T-helper 2 cell treated with Interferon-gamma antibody and Interleukin-4, amounts not matched to agents 5 μg/mL and 100 μg/mL, for 36 hours (primary cell): ENCODE data around the gene LASP1NB.
"Not testable (repeated sequence)": the region's sequence is repeated elsewhere in the genome, so short reads cannot be mapped to it uniquely, and the experiment has no call there.

ENCODE experiments used
- DNase-seq: peaks from one replicate; pipeline ENCODE4 v3.0.0; 2021; ENCODE audit warnings: low spot score
- H3K27ac Mint-ChIP-seq: one replicate; pipeline ENCODE4 v1.8.0; 2021; ENCODE audit warnings: mild to moderate bottlenecking, mixed read lengths
- H3K27me3 Mint-ChIP-seq: one replicate; pipeline ENCODE4 v1.8.0; 2021; ENCODE audit warnings: low read depth, mixed read lengths
- H3K36me3 Mint-ChIP-seq: one replicate; pipeline ENCODE4 v1.8.0; 2021; ENCODE audit warnings: low read depth, mixed read lengths
- H3K4me1 Mint-ChIP-seq: one replicate; pipeline ENCODE4 v1.8.0; 2021; ENCODE audit warnings: low read depth, mixed read lengths
- H3K4me3 Mint-ChIP-seq: one replicate; pipeline ENCODE4 v1.8.0; 2022; ENCODE audit warnings: mild to moderate bottlenecking, moderate library complexity, mixed read lengths
- H3K9me3 Mint-ChIP-seq: one replicate; pipeline ENCODE4 v1.8.0; 2021; ENCODE audit warnings: mixed read lengths

Gene LASP1NB

DNA sequence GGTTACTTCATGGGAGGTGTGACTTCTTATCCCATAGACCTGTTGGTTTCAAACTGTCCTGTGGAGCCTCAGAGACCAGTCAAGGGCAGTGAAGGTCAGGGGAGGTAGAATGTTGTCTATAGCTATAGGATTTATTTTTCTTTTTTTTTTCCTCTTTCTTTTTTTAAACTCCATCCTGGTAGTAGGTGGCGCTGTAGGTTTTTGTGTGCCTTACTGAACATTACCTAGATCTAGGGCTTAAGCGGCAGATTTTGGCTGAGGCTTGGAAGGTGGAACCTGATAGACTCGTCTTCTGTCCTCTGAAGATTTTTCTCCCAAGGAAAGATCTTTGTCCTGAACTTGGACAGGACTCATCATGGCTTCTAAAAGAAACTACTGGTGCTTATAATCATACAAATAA lies 8.2 kb upstream of the LASP1NB start:
- peaks cover 3% of the 10 kb centered on the region for H3K4me1 Mint-ChIP-seq
- H3K27ac Mint-ChIP-seq: peak overlapping the region; percentile 46
- H3K36me3 Mint-ChIP-seq: peaks cover 50% of the 10 kb centered on the region

DNA sequence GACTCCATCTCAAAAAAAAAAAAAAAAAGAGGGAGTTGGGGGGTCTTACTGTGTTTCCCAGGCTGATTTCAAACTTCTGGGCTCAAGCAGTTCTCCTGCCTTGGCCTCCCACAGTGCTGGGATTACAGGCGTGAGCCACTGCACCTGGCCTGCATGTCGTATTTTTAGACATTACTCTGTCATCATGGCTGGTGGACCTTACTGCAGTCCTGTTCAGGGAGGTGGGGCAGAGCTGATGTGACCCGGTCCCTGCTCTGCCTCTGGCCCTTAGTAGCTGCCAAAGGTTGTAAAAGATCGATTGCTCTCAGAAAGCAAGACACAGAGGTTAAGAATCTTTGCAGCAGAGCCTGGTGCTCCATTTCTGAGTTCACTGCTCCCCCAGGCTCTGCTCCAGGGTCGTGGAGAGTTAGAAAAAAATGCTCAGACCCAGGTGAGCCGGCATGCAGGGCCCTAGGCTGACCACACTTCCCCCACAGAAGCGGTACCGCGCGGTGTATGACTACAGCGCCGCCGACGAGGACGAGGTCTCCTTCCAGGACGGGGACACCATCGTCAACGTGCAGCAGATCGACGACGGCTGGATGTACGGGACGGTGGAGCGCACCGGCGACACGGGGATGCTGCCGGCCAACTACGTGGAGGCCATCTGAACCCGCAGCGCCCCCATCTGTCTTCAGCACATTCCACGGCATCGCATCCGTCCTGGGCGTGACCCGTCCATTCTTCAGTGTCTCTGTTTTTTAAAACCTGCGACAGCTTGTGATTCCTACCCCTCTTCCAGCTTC lies 7.1 kb upstream of the LASP1NB start:
- Mint-ChIP-seq H3K4me3 (no peak overlapping the region), H3K27ac (no peak overlapping the region), H3K36me3 (peaks cover 48% of the 10 kb centered on the region), H3K4me1 (peaks cover 3% of the 10 kb centered on the region), H3K9me3 (no peaks in the 10 kb centered on the region), H3K27me3 (no peaks in the 10 kb centered on the region)
- DNase-seq: no peak

More for the DNA sequence above, 8.2 kb upstream of the LASP1NB start:
- Mint-ChIP-seq H3K27me3 (no peaks in the 10 kb centered on the region), H3K9me3 (no peaks in the 10 kb centered on the region), H3K4me3 (no peak overlapping the region)
- DNase-seq: no peak

DNA sequence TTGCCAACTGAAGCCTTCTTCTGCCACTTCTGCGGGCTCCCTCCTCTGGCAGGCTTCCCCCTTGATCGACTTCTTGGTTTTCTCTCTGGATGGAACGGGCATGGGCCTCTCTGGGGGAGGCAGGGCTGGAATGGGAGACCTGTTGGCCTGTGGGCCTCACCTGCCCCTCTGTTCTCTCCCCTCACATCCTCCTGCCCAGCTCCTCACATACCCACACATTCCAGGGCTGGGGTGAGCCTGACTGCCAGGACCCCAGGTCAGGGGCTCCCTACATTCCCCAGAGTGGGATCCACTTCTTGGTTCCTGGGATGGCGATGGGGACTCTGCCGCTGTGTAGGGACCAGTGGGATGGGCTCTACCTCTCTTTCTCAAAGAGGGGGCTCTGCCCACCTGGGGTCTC lies 6.5 kb upstream of the LASP1NB start:
- Mint-ChIP-seq H3K9me3 (no peaks in the 10 kb centered on the region), H3K36me3 (peaks cover 46% of the 10 kb centered on the region), H3K27me3 (no peaks in the 10 kb centered on the region), H3K27ac (no peak overlapping the region), H3K4me1 (peaks cover 5% of the 10 kb centered on the region), H3K4me3 (no peak overlapping the region)
- no peak for DNase-seq

DNA sequence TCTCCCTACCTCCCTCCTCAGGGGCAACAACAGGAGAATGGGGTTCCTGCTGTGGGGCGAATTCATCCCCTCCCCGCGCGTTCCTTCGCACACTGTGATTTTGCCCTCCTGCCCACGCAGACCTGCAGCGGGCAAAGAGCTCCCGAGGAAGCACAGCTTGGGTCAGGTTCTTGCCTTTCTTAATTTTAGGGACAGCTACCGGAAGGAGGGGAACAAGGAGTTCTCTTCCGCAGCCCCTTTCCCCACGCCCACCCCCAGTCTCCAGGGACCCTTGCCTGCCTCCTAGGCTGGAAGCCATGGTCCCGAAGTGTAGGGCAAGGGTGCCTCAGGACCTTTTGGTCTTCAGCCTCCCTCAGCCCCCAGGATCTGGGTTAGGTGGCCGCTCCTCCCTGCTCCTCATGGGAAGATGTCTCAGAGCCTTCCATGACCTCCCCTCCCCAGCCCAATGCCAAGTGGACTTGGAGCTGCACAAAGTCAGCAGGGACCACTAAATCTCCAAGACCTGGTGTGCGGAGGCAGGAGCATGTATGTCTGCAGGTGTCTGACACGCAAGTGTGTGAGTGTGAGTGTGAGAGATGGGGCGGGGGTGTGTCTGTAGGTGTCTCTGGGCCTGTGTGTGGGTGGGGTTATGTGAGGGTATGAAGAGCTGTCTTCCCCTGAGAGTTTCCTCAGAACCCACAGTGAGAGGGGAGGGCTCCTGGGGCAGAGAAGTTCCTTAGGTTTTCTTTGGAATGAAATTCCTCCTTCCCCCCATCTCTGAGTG lies 5.9 kb upstream of the LASP1NB start:
- no peak overlapping the region for H3K4me3 Mint-ChIP-seq
- peaks cover 5% of the 10 kb centered on the region for H3K4me1 Mint-ChIP-seq
- DNase-seq: no peak
- H3K27me3 Mint-ChIP-seq: no peaks in the 10 kb centered on the region
- no peak overlapping the region for H3K27ac Mint-ChIP-seq
- peaks cover 40% of the 10 kb centered on the region for H3K36me3 Mint-ChIP-seq
- no peaks in the 10 kb centered on the region for H3K9me3 Mint-ChIP-seq

DNA sequence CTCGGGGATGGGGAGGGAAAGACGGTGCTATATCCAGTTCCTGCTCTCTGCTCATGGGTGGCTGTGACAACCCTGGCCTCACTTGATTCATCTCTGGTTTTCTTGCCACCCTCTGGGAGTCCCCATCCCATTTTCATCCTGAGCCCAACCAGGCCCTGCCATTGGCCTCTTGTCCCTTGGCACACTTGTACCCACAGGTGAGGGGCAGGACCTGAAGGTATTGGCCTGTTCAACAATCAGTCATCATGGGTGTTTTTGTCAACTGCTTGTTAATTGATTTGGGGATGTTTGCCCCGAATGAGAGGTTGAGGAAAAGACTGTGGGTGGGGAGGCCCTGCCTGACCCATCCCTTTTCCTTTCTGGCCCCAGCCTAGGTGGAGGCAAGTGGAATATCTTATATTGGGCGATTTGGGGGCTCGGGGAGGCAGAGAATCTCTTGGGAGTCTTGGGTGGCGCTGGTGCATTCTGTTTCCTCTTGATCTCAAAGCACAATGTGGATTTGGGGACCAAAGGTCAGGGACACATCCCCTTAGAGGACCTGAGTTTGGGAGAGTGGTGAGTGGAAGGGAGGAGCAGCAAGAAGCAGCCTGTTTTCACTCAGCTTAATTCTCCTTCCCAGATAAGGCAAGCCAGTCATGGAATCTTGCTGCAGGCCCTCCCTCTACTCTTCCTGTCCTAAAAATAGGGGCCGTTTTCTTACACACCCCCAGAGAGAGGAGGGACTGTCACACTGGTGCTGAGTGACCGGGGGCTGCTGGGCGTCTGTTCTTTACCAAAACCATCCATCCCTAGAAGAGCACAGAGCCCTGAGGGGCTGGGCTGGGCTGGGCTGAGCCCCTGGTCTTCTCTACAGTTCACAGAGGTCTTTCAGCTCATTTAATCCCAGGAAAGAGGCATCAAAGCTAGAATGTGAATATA lies 4.8 kb upstream of the LASP1NB start:
- H3K4me1 Mint-ChIP-seq: peaks cover 12% of the 10 kb centered on the region
- peaks cover 34% of the 10 kb centered on the region for H3K36me3 Mint-ChIP-seq
- H3K9me3 Mint-ChIP-seq: no peaks in the 10 kb centered on the region

DNA sequence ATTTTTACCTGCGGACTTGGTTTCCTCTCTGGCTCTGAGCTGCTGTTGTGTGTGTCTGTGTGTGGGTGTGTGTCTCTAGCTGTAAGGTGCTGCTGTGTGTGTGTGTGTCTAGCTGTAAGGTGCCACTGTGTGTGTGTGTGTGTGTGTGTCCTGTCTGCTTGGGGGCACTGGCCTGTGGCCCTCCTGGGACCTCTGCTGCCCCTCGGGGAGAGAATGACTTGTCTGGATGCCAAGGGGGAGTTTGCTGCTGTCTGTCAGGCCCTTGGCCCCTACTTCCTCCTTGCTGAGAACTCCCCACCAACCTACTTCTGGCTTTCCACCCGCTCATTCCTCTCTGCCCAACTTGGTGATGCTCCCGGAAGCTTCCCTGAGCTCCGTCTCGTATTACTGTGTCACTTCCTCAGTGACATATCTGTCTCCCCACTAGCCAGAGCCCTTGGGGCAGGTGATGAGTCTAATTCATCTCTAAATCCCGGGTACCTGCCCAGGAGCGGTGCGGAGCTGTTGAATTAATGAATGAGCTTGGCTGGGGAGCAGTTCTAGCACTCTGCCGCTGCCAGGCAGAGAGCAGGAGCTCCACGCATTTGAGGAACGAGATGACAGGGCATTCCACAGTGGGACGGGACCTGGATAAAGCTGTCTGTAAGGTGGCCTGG lies 3.5 kb upstream of the LASP1NB start:
- peaks cover 28% of the 10 kb centered on the region for H3K36me3 Mint-ChIP-seq
- H3K27me3 Mint-ChIP-seq: no peaks in the 10 kb centered on the region
- no peaks in the 10 kb centered on the region for H3K9me3 Mint-ChIP-seq
- peak overlapping the region; percentile 17 for H3K27ac Mint-ChIP-seq
- no peak for DNase-seq
- peaks cover 23% of the 10 kb centered on the region for H3K4me1 Mint-ChIP-seq
- no peak overlapping the region for H3K4me3 Mint-ChIP-seq

More for the DNA sequence above, 4.8 kb upstream of the LASP1NB start:
- Mint-ChIP-seq H3K4me3 (no peak overlapping the region), H3K27me3 (no peaks in the 10 kb centered on the region), H3K27ac (no peak overlapping the region)
- DNase-seq: no peak

DNA sequence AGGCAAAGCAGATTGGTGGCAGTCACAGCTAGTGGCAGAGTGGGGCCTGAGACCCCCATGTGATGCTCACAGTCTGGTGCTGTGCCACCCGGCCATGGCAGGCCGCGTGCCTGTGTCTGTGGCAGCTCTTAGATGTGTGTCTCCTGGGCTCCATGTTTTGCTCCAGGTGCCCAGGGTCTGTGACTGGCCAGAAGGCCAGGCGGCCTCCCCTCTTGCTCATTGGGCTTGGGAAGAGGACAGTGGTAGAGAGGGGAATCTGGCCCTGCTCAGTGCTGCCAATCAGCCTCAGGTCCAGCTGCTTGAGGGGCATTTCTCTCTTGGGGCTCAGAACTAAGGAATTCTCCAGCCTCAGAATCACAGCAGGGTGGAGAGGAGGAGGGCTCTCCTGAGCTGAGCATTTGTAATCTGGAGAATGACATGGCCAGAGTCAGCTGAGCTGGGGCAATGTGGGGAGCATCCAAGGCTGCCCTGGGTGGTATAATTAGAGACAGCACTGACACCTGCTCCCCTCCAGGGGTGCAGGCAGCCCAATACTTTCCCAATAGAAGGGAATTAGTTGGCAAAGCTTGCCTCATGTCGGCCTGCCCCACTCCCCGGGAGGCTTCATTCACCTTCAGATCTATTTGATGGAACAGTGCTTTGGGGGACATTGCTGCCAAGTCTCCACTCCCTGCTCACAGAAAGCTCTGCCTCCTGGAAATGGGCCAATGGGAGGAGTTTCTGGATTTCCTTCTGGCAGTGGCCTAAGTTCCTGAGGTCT lies 2.7 kb upstream of the LASP1NB start:
- peaks cover 22% of the 10 kb centered on the region for H3K36me3 Mint-ChIP-seq

DNA sequence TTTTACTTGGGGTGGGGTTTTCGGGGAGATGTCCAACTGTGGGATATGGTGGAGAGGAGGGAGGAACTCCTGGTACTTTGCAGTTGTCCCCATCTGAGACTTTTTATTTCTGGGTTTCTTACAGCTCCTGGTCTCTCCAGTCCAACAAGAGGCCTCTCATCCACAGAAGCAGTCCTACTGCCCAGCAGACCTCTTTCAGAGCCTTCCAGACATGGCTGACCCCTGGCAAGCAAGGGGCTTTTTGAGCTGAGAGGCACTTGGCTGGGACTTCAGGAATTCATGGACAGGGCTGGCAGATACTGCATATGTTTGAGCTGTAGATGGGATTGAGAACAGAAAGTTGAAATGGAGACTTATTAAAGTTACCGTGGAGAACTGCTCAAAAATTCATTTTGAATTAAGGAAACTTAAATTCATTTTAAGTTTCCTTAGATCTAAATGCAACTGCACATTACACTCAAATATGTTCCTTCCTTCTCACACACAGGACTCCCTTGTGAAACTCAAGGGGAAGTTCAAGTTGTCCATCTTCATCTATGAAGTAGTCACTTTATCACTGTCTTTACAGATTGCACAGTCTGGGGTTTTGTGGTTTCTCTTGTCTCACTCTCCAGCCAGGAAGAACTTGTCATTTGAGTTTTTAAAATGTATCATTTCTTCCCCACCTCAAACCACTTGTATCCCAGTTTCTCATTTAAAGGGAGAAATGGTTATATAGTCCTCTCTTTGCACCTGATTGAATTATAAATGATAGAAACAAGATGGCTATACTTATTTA lies 1.1 kb downstream of the LASP1NB start:
- Mint-ChIP-seq H3K27me3 (no peaks in the 10 kb centered on the region), H3K4me1 (peaks cover 24% of the 10 kb centered on the region), H3K9me3 (no peaks in the 10 kb centered on the region), H3K4me3 (no peak overlapping the region), H3K36me3 (peaks cover 6% of the 10 kb centered on the region), H3K27ac (no peak overlapping the region)
- peak; percentile 39 for DNase-seq

More for the DNA sequence above, 2.7 kb upstream of the LASP1NB start:
- no peak for DNase-seq
- peaks cover 24% of the 10 kb centered on the region for H3K4me1 Mint-ChIP-seq
- H3K9me3 Mint-ChIP-seq: no peaks in the 10 kb centered on the region
- no peaks in the 10 kb centered on the region for H3K27me3 Mint-ChIP-seq
- no peak overlapping the region for H3K4me3 Mint-ChIP-seq
- no peak overlapping the region for H3K27ac Mint-ChIP-seq

DNA sequence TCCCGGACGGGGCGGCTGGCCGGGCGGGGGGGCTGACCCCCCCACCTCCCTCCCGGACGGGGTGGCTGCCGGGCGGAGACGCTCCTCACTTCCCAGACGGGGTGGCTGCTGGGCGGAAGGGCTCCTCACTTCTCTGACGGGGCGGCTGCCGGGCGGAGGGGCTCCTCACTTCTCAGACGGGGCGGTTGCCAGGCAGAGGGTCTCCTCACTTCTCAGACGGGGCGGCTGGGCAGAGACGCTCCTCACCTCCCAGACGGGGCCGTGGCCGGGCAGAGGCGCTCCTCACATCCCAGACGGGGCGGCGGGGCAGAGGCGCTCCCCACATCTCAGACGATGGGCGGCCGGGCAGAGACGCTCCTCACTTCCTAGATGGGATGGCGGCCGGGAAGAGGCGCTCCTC lies 5.4 kb downstream of the LASP1NB start:
- not testable (repeated sequence) for DNase-seq, H3K9me3 Mint-ChIP-seq, H3K4me3 Mint-ChIP-seq, H3K36me3 Mint-ChIP-seq, H3K27ac Mint-ChIP-seq
- H3K4me1 Mint-ChIP-seq: peaks cover 14% of the 10 kb centered on the region
- peaks cover 12% of the 10 kb centered on the region for H3K27me3 Mint-ChIP-seq

DNA sequence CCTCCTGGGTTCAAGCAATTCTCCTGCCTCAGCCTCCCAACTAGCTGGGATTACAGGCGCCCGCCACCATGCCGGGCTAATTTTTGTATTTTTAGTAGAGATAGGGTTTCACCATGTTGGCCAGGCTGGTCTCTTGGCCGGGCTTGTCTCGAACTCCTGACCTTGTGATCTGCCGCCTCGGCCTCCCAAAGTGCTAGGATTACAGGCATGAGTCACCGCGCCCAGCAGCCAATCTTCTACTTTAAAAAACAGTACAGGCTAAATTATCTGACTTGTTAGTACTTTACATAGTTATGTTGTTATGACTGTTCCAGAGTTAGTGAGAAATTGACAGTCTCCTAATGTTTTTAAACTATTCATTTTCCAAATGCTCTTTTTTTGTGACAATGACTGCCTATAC lies 8.5 kb downstream of the LASP1NB start:
- H3K27ac Mint-ChIP-seq, H3K4me1 Mint-ChIP-seq, DNase-seq, H3K9me3 Mint-ChIP-seq, H3K36me3 Mint-ChIP-seq, H3K4me3 Mint-ChIP-seq: not testable (repeated sequence)
- peaks cover 28% of the 10 kb centered on the region for H3K27me3 Mint-ChIP-seq

DNA sequence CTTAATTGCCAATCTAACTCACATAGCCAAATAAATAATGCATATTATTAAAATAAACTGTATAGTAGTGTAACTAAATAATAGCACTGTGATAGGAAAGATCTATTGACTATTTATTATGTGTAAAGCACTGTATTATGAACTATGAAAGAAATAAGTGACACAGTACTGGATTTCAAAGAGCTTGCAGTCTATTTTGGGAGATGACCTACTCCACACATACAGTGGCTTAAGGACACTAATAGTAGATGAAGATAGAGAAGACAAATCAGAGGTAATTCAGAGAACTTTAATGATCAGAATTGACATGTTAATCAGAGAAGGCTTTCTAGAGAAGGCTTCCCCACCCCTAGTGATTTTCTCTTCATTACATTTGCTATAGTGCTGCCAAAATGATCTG lies 14.6 kb downstream of the LASP1NB start:
- Mint-ChIP-seq H3K4me1 (peaks cover 6% of the 10 kb centered on the region), H3K9me3 (no peaks in the 10 kb centered on the region), H3K27ac (no peak overlapping the region), H3K27me3 (peaks cover 23% of the 10 kb centered on the region), H3K36me3 (no peaks in the 10 kb centered on the region), H3K4me3 (no peak overlapping the region)
- DNase-seq: no peak

DNA sequence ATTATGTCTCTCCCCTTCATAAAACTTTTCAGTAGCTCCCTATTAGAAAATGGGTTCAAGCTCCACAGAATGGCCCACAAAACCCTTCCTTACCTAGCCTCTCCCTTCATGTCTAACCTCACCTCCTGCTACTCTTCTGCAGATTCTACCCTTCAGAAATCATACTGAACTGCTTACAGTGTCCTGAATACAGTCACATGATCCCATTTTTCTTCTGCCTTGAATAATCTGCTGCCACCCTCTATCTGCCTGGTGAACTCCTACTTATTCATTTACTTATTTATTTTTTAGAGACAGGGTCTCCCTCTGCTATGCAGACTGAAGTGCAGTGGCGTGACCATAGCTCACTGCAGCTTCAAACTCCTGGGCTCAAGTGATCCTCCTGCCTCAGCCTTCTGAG lies 15.0 kb downstream of the LASP1NB start:
- DNase-seq: no peak
- Mint-ChIP-seq H3K9me3 (no peaks in the 10 kb centered on the region), H3K27me3 (peaks cover 20% of the 10 kb centered on the region), H3K4me3 (no peak overlapping the region), H3K27ac (no peak overlapping the region), H3K4me1 (peaks cover 9% of the 10 kb centered on the region), H3K36me3 (no peaks in the 10 kb centered on the region)
